Activated CD4-positive, alpha-beta memory T cell treated with anti-CD3 and anti-CD28 coated beads for 36 hours (primary cell): Measurements from ENCODE around the gene OR2M3. TPM values are rescaled to one million over a fixed set of nuclear protein-coding genes. Genes with fewer than 3 reads are reported as not detected.

Experiments used
- CTCF ChIA-PET: fragments of 350-600 bp; sonication (Branson Sonifier 250); formaldehyde crosslinking; loops from one replicate; lab custom pipeline; 2021; ENCODE audit warnings: antibody characterized with exemption, inconsistent platforms; lab: Charles Lee
- POLR2A ChIA-PET: fragments of 350-600 bp; sonication (Branson Sonifier 250); formaldehyde crosslinking; loops from one replicate; lab custom pipeline; 2021; ENCODE audit warnings: antibody characterized with exemption; lab: Charles Lee
- DNase-seq: peaks from one replicate; pipeline ENCODE4 v3.0.0-alpha.2; 2020
- H3K27ac Mint-ChIP-seq: one replicate; pipeline ENCODE4 v1.8.0; 2021; ENCODE audit warnings: mixed read lengths
- H3K27me3 Mint-ChIP-seq: one replicate; pipeline ENCODE4 v1.8.0; 2021; ENCODE audit warnings: mixed read lengths
- H3K36me3 Mint-ChIP-seq: one replicate; pipeline ENCODE4 v1.8.0; 2021; ENCODE audit warnings: mixed read lengths
- H3K4me1 Mint-ChIP-seq: one replicate; pipeline ENCODE4 v1.8.0; 2021; ENCODE audit warnings: low read depth, mixed read lengths
- H3K4me3 Mint-ChIP-seq: one replicate; pipeline ENCODE4 v1.8.0; 2021; ENCODE audit warnings: mild to moderate bottlenecking, mixed read lengths
- H3K9me3 Mint-ChIP-seq: one replicate; pipeline ENCODE4 v1.8.0; 2021; ENCODE audit warnings: mixed read lengths
- intact Hi-C: fragments of 100-400 bp; cut with micrococcal nuclease; formaldehyde crosslinking; loops from one replicate; pipeline ENCODE4 v1.15.1; 2023
- total RNA-seq, 2 experiments: library from RNA; stranded (reverse); gene quantifications; one replicate each; pipeline ENCODE4 v1.2.3, GENCODE V29; 2021

Gene OR2M3, protein sequence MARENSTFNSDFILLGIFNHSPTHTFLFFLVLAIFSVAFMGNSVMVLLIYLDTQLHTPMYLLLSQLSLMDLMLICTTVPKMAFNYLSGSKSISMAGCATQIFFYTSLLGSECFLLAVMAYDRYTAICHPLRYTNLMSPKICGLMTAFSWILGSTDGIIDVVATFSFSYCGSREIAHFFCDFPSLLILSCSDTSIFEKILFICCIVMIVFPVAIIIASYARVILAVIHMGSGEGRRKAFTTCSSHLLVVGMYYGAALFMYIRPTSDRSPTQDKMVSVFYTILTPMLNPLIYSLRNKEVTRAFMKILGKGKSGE
- not detected for total RNA-seq

- H3K36me3 Mint-ChIP-seq, result no peaks in the 10 kb centered on the region
- ChIA-PET POLR2A (no interaction called here), CTCF (no interaction called here)
- no peaks in the 10 kb centered on the region for H3K4me1 Mint-ChIP-seq
- intact Hi-C loops, result no loop called here
- DNase-seq, result no peak
- H3K4me3 Mint-ChIP-seq, result no peak within 1 kb of the TSS
- H3K27ac Mint-ChIP-seq, result no peak within 1 kb of the TSS
- H3K9me3 Mint-ChIP-seq, result peaks cover 16% of the 10 kb centered on the region
- no peaks in the 10 kb centered on the region for H3K27me3 Mint-ChIP-seq
Measured at GRCh38 chr1:248196965-248197364, at the start of gene OR2M3. Gene OR2M3 (plus strand): TSS chr1:248197265. CDS start chr1:248203068, 5,803 bp downstream.

DNA sequence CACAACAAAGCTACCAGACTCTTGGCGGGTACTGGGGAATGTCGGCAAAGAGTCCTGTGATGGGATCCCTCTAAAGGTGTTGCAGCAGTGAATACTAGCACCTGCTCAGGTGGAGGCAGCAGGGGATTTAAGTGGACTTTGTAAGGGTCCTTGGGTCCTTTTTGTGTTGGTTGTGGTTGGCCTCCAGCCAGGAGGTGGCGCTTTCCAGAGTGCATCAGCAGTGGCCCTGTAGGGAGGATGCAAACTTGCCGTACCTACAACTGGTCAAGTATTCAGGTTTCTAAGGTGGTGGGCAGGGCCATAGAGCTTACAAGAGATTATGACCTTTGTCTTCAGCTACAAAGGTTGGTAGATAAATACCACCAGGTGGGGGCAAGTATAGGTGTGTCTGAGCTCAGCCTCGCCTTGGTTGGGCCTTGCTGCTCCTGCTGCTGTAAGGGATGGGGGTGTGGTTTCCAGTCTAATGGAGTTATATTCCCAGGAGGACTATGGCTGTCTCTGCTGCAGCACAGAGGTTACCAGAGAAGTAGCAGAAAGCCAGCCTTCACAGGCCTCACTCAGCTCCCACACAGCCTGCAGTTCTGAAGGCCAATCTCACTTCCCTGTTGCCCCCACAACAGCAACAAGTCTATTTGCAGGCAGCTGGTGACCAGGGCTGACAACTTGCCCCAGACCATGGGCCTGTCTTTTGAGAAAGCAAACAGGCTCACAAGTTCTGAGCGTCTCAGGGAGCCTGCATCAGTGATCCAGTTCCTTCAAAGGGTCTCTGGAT, 44.8 kb upstream of the OR2M3 start:
- H3K36me3 Mint-ChIP-seq, result no peaks in the 10 kb centered on the region
- no peak for DNase-seq
- no peaks in the 10 kb centered on the region for H3K27me3 Mint-ChIP-seq
- intact Hi-C loops, result no loop called here
- H3K4me3 Mint-ChIP-seq, result no peak overlapping the region
- H3K4me1 Mint-ChIP-seq, result no peaks in the 10 kb centered on the region
- peaks cover 9% of the 10 kb centered on the region for H3K9me3 Mint-ChIP-seq
- H3K27ac Mint-ChIP-seq, result no peak overlapping the region
- POLR2A ChIA-PET, result no interaction called here
- CTCF ChIA-PET, result no interaction called here

DNA sequence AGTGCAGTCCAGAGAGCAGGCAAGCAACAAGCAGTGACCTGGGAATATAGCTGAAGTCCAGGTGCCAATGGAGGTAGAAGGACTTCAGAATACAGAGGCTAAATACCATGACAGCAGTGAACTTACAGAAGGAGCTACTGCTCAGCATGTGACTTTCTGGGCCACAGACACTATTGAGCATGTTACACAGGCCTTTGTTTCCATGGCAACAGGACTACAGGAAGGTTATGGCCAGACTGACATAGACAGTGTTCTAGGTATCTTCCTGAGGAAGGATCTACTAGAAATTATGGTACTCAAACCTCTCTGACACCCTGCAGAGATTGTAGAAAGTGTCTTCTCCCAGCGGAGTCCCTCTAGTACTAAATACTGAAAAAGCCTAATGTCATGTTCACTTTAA, 41.1 kb upstream of the OR2M3 start:
- Mint-ChIP-seq H3K9me3 (no peaks in the 10 kb centered on the region), H3K4me1 (no peaks in the 10 kb centered on the region), H3K27ac (no peak overlapping the region), H3K36me3 (no peaks in the 10 kb centered on the region), H3K4me3 (no peak overlapping the region), H3K27me3 (no peaks in the 10 kb centered on the region)
- ChIA-PET POLR2A (no interaction called here), CTCF (no interaction called here)
- no peak for DNase-seq
- intact Hi-C loops, result no loop called here

DNA sequence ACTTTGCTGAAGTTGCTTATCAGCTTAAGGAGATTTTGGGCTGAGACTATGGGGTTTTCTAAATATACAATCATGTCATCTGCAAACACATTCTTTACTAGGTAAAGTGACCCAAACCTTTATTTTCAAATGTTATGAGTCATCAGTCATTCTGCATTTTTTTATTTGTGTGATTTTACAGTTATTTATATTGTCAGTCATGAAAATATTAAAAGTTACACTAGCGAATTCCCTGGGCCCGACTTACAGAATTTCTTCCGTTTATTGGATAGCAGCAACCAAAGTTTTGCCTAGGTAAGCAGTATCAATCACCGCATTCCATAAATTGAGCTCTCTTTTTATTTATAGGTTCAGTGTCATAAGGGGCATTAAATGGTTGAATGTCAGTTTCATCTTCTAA, 38.3 kb upstream of the OR2M3 start:
- Mint-ChIP-seq H3K4me1 (no peaks in the 10 kb centered on the region), H3K36me3 (no peaks in the 10 kb centered on the region), H3K9me3 (no peaks in the 10 kb centered on the region), H3K27ac (no peak overlapping the region), H3K27me3 (no peaks in the 10 kb centered on the region), H3K4me3 (no peak overlapping the region)
- intact Hi-C loops, result no loop called here
- POLR2A ChIA-PET, result no interaction called here
- CTCF ChIA-PET, result no interaction called here
- DNase-seq, result no peak

GRCh38 chr1:248164031-248164430, 33.0 kb upstream of the OR2M3 start:
- no peaks in the 10 kb centered on the region for H3K4me1 Mint-ChIP-seq
- H3K27me3 Mint-ChIP-seq, result no peaks in the 10 kb centered on the region
- no peak for DNase-seq
- H3K36me3 Mint-ChIP-seq, result no peaks in the 10 kb centered on the region
- peaks cover 9% of the 10 kb centered on the region for H3K9me3 Mint-ChIP-seq
- intact Hi-C loops, result no loop called here
- POLR2A ChIA-PET, result no interaction called here
- no peak overlapping the region for H3K27ac Mint-ChIP-seq
- CTCF ChIA-PET, result no interaction called here
- no peak overlapping the region for H3K4me3 Mint-ChIP-seq

- Mint-ChIP-seq H3K4me3 (no peak overlapping the region), H3K27ac (no peak overlapping the region), H3K4me1 (no peaks in the 10 kb centered on the region), H3K27me3 (no peaks in the 10 kb centered on the region), H3K36me3 (no peaks in the 10 kb centered on the region), H3K9me3 (peaks cover 9% of the 10 kb centered on the region)
- DNase-seq, result no peak
- CTCF ChIA-PET, result no interaction called here
- POLR2A ChIA-PET, result no interaction called here
- intact Hi-C loops, result no loop called here
Measured at GRCh38 chr1:248165186-248165585, 31.9 kb upstream of the OR2M3 start.

DNA sequence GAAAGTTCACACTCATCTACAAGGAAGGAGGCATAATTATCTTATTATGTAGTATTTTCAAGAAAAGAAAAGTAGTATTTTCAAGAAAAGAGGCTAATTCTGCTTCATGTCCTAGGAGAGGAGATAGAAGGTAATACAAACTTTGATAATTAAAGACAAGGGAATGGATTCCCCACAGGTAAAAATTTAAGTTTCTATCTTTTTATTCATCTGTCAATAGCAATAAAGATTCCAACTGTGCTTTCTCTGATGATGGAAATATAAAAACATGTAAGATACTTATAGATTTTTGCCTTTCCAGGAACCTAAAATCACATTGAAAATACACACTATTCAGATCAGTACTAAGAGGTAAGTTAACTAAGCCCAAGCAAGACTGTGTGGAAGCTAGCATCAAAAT, 22.5 kb upstream of the OR2M3 start, which contains the start of gene OR2M2:
Gene OR2M2 (plus strand): TSS at position 301 of the 400 bp plus-strand sequence. CDS start 5,165 bp downstream, outside the sequence.
- intact Hi-C loops, result no loop called here
- ChIA-PET POLR2A (no interaction called here), CTCF (no interaction called here)

DNA sequence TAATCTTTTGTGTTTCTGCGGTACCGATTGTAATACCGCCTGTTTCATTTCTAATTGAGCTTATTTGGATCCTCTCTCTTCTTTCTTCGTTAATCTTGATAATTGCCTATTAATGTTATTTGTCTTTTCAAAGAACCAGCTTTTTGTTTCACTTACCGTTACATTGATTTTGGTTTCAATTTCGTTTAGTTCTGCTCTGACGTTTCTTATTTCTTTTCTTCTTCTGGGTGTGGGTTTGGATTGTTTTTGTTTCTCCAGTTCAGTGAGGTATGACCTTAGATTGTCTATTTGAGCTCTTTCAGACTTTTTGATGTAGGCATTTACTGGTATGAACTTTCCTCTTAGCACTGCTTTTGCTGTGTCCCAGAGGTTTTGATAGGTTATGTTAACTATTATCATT, 13.1 kb upstream of the OR2M3 start:
- CTCF ChIA-PET, result no interaction called here
- Mint-ChIP-seq H3K27me3 (peaks cover 6% of the 10 kb centered on the region), H3K27ac (no peak overlapping the region), H3K9me3 (peaks cover 2% of the 10 kb centered on the region), H3K4me3 (no peak overlapping the region), H3K36me3 (no peaks in the 10 kb centered on the region), H3K4me1 (no peaks in the 10 kb centered on the region)
- POLR2A ChIA-PET, result no interaction called here
- no peak for DNase-seq
- intact Hi-C loops, result no loop called here

More for the DNA sequence above, 22.5 kb upstream of the OR2M3 start, which contains the start of gene OR2M2:
- H3K27ac Mint-ChIP-seq, result no peak within 1 kb of the TSS
- H3K9me3 Mint-ChIP-seq, result peaks cover 3% of the 10 kb centered on the region
- H3K27me3 Mint-ChIP-seq, result no peaks in the 10 kb centered on the region
- no peaks in the 10 kb centered on the region for H3K36me3 Mint-ChIP-seq
- no peak for DNase-seq
- no peaks in the 10 kb centered on the region for H3K4me1 Mint-ChIP-seq
- H3K4me3 Mint-ChIP-seq, result no peak within 1 kb of the TSS

GRCh38 chr1:248187363-248187762, 9.7 kb upstream of the OR2M3 start:
- Mint-ChIP-seq H3K9me3 (peaks cover 1% of the 10 kb centered on the region), H3K36me3 (no peaks in the 10 kb centered on the region), H3K27me3 (peaks cover 6% of the 10 kb centered on the region), H3K27ac (no peak overlapping the region), H3K4me1 (no peaks in the 10 kb centered on the region), H3K4me3 (no peak overlapping the region)
- POLR2A ChIA-PET, result no interaction called here
- intact Hi-C loops, result no loop called here
- CTCF ChIA-PET, result no interaction called here
- DNase-seq, result no peak

GRCh38 chr1:248189026-248189425, 8.0 kb upstream of the OR2M3 start:
- no peaks in the 10 kb centered on the region for H3K4me1 Mint-ChIP-seq
- H3K27me3 Mint-ChIP-seq, result peaks cover 6% of the 10 kb centered on the region
- POLR2A ChIA-PET, result no interaction called here
- intact Hi-C loops, result no loop called here
- H3K27ac Mint-ChIP-seq, result no peak overlapping the region
- no peaks in the 10 kb centered on the region for H3K36me3 Mint-ChIP-seq
- CTCF ChIA-PET, result no interaction called here
- H3K9me3 Mint-ChIP-seq, result peaks cover 11% of the 10 kb centered on the region
- no peak for DNase-seq
- no peak overlapping the region for H3K4me3 Mint-ChIP-seq

GRCh38 chr1:248194117-248194516, 2.9 kb upstream of the OR2M3 start:
- CTCF ChIA-PET, result no interaction called here
- intact Hi-C loops, result no loop called here
- DNase-seq, result no peak
- Mint-ChIP-seq H3K36me3 (no peaks in the 10 kb centered on the region), H3K4me1 (no peaks in the 10 kb centered on the region), H3K9me3 (peaks cover 16% of the 10 kb centered on the region), H3K27me3 (no peaks in the 10 kb centered on the region), H3K4me3 (no peak overlapping the region), H3K27ac (no peak overlapping the region)
- POLR2A ChIA-PET, result no interaction called here

- intact Hi-C loops, result no loop called here
- ChIA-PET CTCF (no interaction called here), POLR2A (no interaction called here)
- Mint-ChIP-seq H3K27me3 (no peaks in the 10 kb centered on the region), H3K36me3 (no peaks in the 10 kb centered on the region), H3K4me1 (no peaks in the 10 kb centered on the region), H3K4me3 (no peak overlapping the region), H3K27ac (no peak overlapping the region), H3K9me3 (peaks cover 12% of the 10 kb centered on the region)
- DNase-seq, result no peak
Measured at GRCh38 chr1:248215880-248216279, 18.8 kb downstream of the OR2M3 start.

GRCh38 chr1:248225537-248225936, 28.5 kb downstream of the OR2M3 start:
- POLR2A ChIA-PET, result no interaction called here
- no peaks in the 10 kb centered on the region for H3K27me3 Mint-ChIP-seq

More at GRCh38 chr1:248225537-248225936, 28.5 kb downstream of the OR2M3 start:
- H3K4me3 Mint-ChIP-seq, result no peak overlapping the region
- peaks cover 4% of the 10 kb centered on the region for H3K9me3 Mint-ChIP-seq
- no peaks in the 10 kb centered on the region for H3K4me1 Mint-ChIP-seq
- CTCF ChIA-PET, result no interaction called here
- no peaks in the 10 kb centered on the region for H3K36me3 Mint-ChIP-seq
- no peak overlapping the region for H3K27ac Mint-ChIP-seq
- intact Hi-C loops, result no loop called here
- no peak for DNase-seq
